Nephron (organoid): Measurements from ENCODE around the gene ASB1.

Experiments
- H3K27ac Mint-ChIP-seq, 3 experiments: 2 replicates each; pipeline ENCODE4 v1.8.0; 2020; ENCODE audit warnings: mixed read lengths in 3 of 3, mild to moderate bottlenecking in 2 of 3, moderate library complexity in 1 of 3
- H3K27me3 Mint-ChIP-seq: 2 replicates; pipeline ENCODE4 v1.8.0; 2021; ENCODE audit warnings: low read depth, mild to moderate bottlenecking, moderate library complexity, mixed read lengths
- H3K36me3 Mint-ChIP-seq: 2 replicates; pipeline ENCODE4 v1.8.0; 2020; ENCODE audit warnings: low read depth, mixed read lengths
- H3K4me1 Mint-ChIP-seq: 2 replicates; pipeline ENCODE4 v1.8.0; 2020; ENCODE audit warnings: mixed read lengths
- H3K4me3 Mint-ChIP-seq, 3 experiments: 2 replicates each; pipeline ENCODE4 v1.8.0; 2020; ENCODE audit warnings: mild to moderate bottlenecking in 3 of 3, mixed read lengths in 3 of 3, moderate library complexity in 2 of 3
- H3K9me3 Mint-ChIP-seq: 2 replicates; pipeline ENCODE4 v1.8.0; 2020; ENCODE audit warnings: mixed read lengths
- CTCF ChIP-seq, 3 experiments: fragments of 200-600 bp; sonication (generic); IDR thresholded peaks; one replicate each; pipeline ENCODE4 v1.5.0; 2021; ENCODE audit warnings: antibody characterized with exemption in 3 of 3; ENCODE audit not compliant: unreplicated experiment in 3 of 3

Gene ASB1

GRCh38 chr2:238418999-238419546 lies 7.7 kb upstream of the ASB1 start:
- Mint-ChIP-seq H3K27ac (peak overlapping the region; percentile 54 to 92 (median 92)), H3K4me1 (peaks cover 44% of the 10 kb centered on the region), H3K27me3 (no peaks in the 10 kb centered on the region), H3K36me3 (no peaks in the 10 kb centered on the region), H3K9me3 (peaks cover 6% of the 10 kb centered on the region), H3K4me3 (no peak overlapping the region)
- TF ChIP-seq CTCF (IDR thresholded peaks at IDR 0.05; ENCODE audit: unreplicated experiment in 3 of 3), result no peak

GRCh38 chr2:238420442-238420841 lies 6.3 kb upstream of the ASB1 start:
- Mint-ChIP-seq H3K27ac (peak overlapping the region; percentile 82 to 95 (median 92)), H3K27me3 (no peaks in the 10 kb centered on the region), H3K9me3 (peaks cover 6% of the 10 kb centered on the region), H3K4me3 (peak overlapping the region; percentile 3 to 51 (median 33)), H3K4me1 (peaks cover 52% of the 10 kb centered on the region), H3K36me3 (no peaks in the 10 kb centered on the region)
- no peak for TF ChIP-seq CTCF (IDR thresholded peaks at IDR 0.05; ENCODE audit: unreplicated experiment in 3 of 3)

- H3K27ac Mint-ChIP-seq, result peak overlapping the region; percentile 82 to 95 (median 92)
- no peak for TF ChIP-seq CTCF (IDR thresholded peaks at IDR 0.05; ENCODE audit: unreplicated experiment in 3 of 3)
- H3K4me3 Mint-ChIP-seq, result peak overlapping the region; percentile 3 to 51 (median 33)
- H3K4me1 Mint-ChIP-seq, result peaks cover 57% of the 10 kb centered on the region
- H3K27me3 Mint-ChIP-seq, result no peaks in the 10 kb centered on the region
- peaks cover 6% of the 10 kb centered on the region for H3K9me3 Mint-ChIP-seq
- no peaks in the 10 kb centered on the region for H3K36me3 Mint-ChIP-seq
These were observed 5.6 kb upstream of the ASB1 start for GRCh38 chr2:238420878-238421694.

- peak overlapping the region; percentile 82 to 95 (median 92) for H3K27ac Mint-ChIP-seq
- H3K9me3 Mint-ChIP-seq, result peaks cover 2% of the 10 kb centered on the region
- H3K36me3 Mint-ChIP-seq, result no peaks in the 10 kb centered on the region
- no peak overlapping the region for H3K4me3 Mint-ChIP-seq
- H3K27me3 Mint-ChIP-seq, result no peaks in the 10 kb centered on the region
- no peak for TF ChIP-seq CTCF (IDR thresholded peaks at IDR 0.05; ENCODE audit: unreplicated experiment in 3 of 3)
- H3K4me1 Mint-ChIP-seq, result peaks cover 60% of the 10 kb centered on the region
These were observed 5.1 kb upstream of the ASB1 start for GRCh38 chr2:238421695-238422035.

GRCh38 chr2:238422285-238422684 lies 4.4 kb upstream of the ASB1 start:
- H3K4me1 Mint-ChIP-seq, result peaks cover 61% of the 10 kb centered on the region
- TF ChIP-seq CTCF (IDR thresholded peaks at IDR 0.05; ENCODE audit: unreplicated experiment in 3 of 3), result no peak
- H3K36me3 Mint-ChIP-seq, result no peaks in the 10 kb centered on the region
- no peaks in the 10 kb centered on the region for H3K27me3 Mint-ChIP-seq
- peak overlapping the region in 2 of 3 experiments; percentile 92 to 95 for H3K27ac Mint-ChIP-seq
- peak overlapping the region in 2 of 3 experiments; percentile 19 to 44 for H3K4me3 Mint-ChIP-seq
- no peaks in the 10 kb centered on the region for H3K9me3 Mint-ChIP-seq
